NCI-H1048 (cell line): ENCODE data around the gene ADGRF5.

ENCODE experiments used
- DNase-seq: peaks from one replicate; lab custom pipeline; 2025; lab: John Stamatoyannopoulos, UW

The ADGRF5 gene

GRCh38 chr6:46930331-46930730, 8.6 kb upstream of the ADGRF5 start:
- DNase-seq, result no peak

- DNase-seq, result no peak
These were observed 5.3 kb upstream of the ADGRF5 start for GRCh38 chr6:46927066-46927465.

GRCh38 chr6:46926481-46926880, 4.7 kb upstream of the ADGRF5 start:
- DNase-seq, result no peak

- DNase-seq, result no peak
These were observed 4.0 kb upstream of the ADGRF5 start for GRCh38 chr6:46925563-46926253.

- no peak for DNase-seq
These were observed 1.7 kb upstream of the ADGRF5 start for GRCh38 chr6:46923476-46923875.

GRCh38 chr6:46921059-46921458, 679 bp downstream of the ADGRF5 start:
- no peak for DNase-seq

GRCh38 chr6:46918806-46919205, 2.9 kb downstream of the ADGRF5 start:
- no peak for DNase-seq

GRCh38 chr6:46917002-46917545, 4.7 kb downstream of the ADGRF5 start:
- no peak for DNase-seq

GRCh38 chr6:46915866-46916265, 5.9 kb downstream of the ADGRF5 start:
- no peak for DNase-seq

GRCh38 chr6:46915380-46915779, 6.4 kb downstream of the ADGRF5 start:
- no peak for DNase-seq

- DNase-seq, result no peak
These were observed 7.4 kb downstream of the ADGRF5 start for GRCh38 chr6:46914279-46914810.

- DNase-seq, result no peak
These were observed 12.4 kb downstream of the ADGRF5 start for GRCh38 chr6:46909371-46909770.

- DNase-seq, result no peak
These were observed 15.0 kb downstream of the ADGRF5 start for GRCh38 chr6:46906776-46907175.

GRCh38 chr6:46904117-46904516, 17.6 kb downstream of the ADGRF5 start:
- DNase-seq, result no peak

GRCh38 chr6:46903175-46903574, 18.6 kb downstream of the ADGRF5 start:
- no peak for DNase-seq

GRCh38 chr6:46901882-46902314, 19.8 kb downstream of the ADGRF5 start:
- no peak for DNase-seq

- DNase-seq, result no peak
These were observed 21.5 kb downstream of the ADGRF5 start for GRCh38 chr6:46900266-46900665.

GRCh38 chr6:46899659-46900058, 22.1 kb downstream of the ADGRF5 start:
- no peak for DNase-seq

- DNase-seq, result no peak
These were observed 23.7 kb downstream of the ADGRF5 start for GRCh38 chr6:46898006-46898405.

- DNase-seq, result no peak
These were observed 24.9 kb downstream of the ADGRF5 start for GRCh38 chr6:46896871-46897270.

GRCh38 chr6:46895930-46896329, 25.8 kb downstream of the ADGRF5 start:
- DNase-seq, result no peak

GRCh38 chr6:46894433-46894832, 27.3 kb downstream of the ADGRF5 start:
- no peak for DNase-seq

GRCh38 chr6:46893648-46894047, 28.1 kb downstream of the ADGRF5 start:
- no peak for DNase-seq
